Prostate gland (tissue), 2 donors: ENCODE data around the gene POU3F1.

Experiments
- CTCF ChIP-seq, 4 experiments: fragments of 200-600 bp in 2 of 4; fragments of 450-650 bp in 2 of 4; sonication (generic) in 2 of 4; IDR thresholded peaks; 1 replicate in 3 of 4; 2 replicates in 1 of 4; pipeline ENCODE4 v1.5.1; 2016 to 2019; ENCODE audit warnings: antibody characterized with exemption in 4 of 4, mild to moderate bottlenecking in 2 of 4, moderate library complexity in 2 of 4
- POLR2A ChIP-seq: fragments of 450-650 bp; IDR thresholded peaks from one replicate; pipeline ENCODE4 v1.6.1; 2016; ENCODE audit warnings: antibody characterized with exemption, mild to moderate bottlenecking

GRCh38 chr1:38000233-38000528 is 46.4 kb downstream of the POU3F1 start:
- TF ChIP-seq CTCF (IDR thresholded peaks at IDR 0.05) (no peak), POLR2A (no peak)
